HEK293T (cell line): Measurements from ENCODE around the gene ITGB5.

Experiments used
- FOXA1 ChIP-seq: fragments of 450-650 bp; IDR thresholded peaks from 2 replicates; pipeline ENCODE4 v1.6.1; 2016; ENCODE audit warnings: mild to moderate bottlenecking
- HDGF ChIP-seq: fragments of 450-650 bp; IDR thresholded peaks from 2 replicates; pipeline ENCODE4 v1.6.1; 2017; ENCODE audit warnings: antibody characterized with exemption, borderline replicate concordance
- SP1 ChIP-seq: fragments of 450-650 bp; IDR thresholded peaks from 2 replicates; pipeline ENCODE4 v1.6.1; 2017
- TARDBP ChIP-seq: fragments of 450-650 bp; IDR thresholded peaks from 2 replicates; pipeline ENCODE4 v1.6.1; 2016

DNA sequence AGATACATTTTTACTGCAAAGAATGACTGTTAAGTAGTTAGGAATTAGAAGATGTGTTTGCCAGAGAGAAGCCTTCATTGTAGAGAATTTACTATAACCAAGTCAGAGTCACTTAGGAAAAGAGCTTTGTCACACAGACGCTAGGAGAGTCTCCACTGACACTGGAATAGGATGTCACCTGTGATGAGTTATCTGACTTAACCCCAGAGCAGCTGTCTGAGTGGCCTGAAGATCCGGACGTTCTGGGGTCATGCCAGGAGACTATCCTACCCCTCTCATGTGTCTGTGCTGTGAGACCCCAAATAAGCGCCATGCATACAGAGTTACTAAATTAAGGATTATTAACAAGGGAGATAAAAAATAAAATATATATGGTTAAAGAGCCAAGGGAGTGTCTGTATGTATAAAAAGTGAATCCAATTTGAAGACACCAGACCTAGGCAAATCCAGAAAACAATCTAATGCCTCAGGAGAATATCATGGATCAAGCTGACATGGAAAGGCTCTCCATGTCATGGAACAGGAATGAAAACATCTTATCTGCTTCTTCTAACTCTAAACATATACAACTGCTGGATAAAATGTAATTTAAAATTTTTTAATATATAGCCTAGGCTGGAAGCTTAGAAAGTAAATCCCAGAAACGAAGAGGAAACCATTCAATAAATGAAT, 43.5 kb downstream of the ITGB5 start:
- TF ChIP-seq TARDBP (no peak), FOXA1 (no peak), SP1 (no peak), HDGF (no peak)
